IMR-90 (cell line): ENCODE data around the gene IL1R2. TPM values are rescaled to one million over a fixed set of nuclear protein-coding genes. Genes with fewer than 3 reads are reported as not detected.

Source experiments
- ATAC-seq: fragments of 200-7000 bp; cut with Tn5 transposase; 2 replicates; pipeline ENCODE4 v1.9.1; 2020; ENCODE audit warnings: low read depth, mild to moderate bottlenecking, moderate library complexity
- BruUV-seq: library from RNA; stranded (reverse); fragments of 400-500 nt; replicated peaks from 2 replicates; lab custom pipeline; 2021; lab: Mats Ljungman, UMichigan
- CTCF ChIA-PET: fragments of 300-600 bp; formaldehyde crosslinking; extraction: SDS; loops from one replicate; lab custom pipeline; 2021; ENCODE audit warnings: antibody characterized with exemption; lab: Yijun Ruan, JAX
- POLR2A ChIA-PET: fragments of 300-600 bp; sonication (Branson Sonifier 250); formaldehyde crosslinking; loops from one replicate; lab custom pipeline; 2022; ENCODE audit warnings: antibody characterized with exemption; ENCODE audit not compliant: unreplicated experiment; lab: Charles Lee
- DNase-seq: peaks from one replicate; pipeline ENCODE4 v3.0.0; 2013
- H2AFZ ChIP-seq: replicated peaks from 2 replicates; pipeline ENCODE3; 2013; ENCODE audit warnings: low read length, mild to moderate bottlenecking; ENCODE audit not compliant: poor library complexity
- H2AK5ac ChIP-seq: 2 replicates; pipeline ENCODE4 v1.6.1; 2013; ENCODE audit warnings: low read depth, low read length, inconsistent platforms
- H2AK9ac ChIP-seq: replicated peaks from 2 replicates; pipeline ENCODE3; 2013; ENCODE audit warnings: mild to moderate bottlenecking, low read depth, low read length, moderate library complexity; ENCODE audit not compliant: poor library complexity
- H2BK120ac ChIP-seq: 2 replicates; pipeline ENCODE4 v1.6.1; 2013; ENCODE audit warnings: low read depth, low read length, inconsistent platforms
- H2BK15ac ChIP-seq: 3 replicates; pipeline ENCODE4 v1.6.1; 2013; ENCODE audit warnings: low read depth, low read length, inconsistent platforms
- H2BK20ac ChIP-seq: 2 replicates; pipeline ENCODE4 v1.6.1; 2013; ENCODE audit warnings: low read depth, mild to moderate bottlenecking, inconsistent platforms, low read length, moderate library complexity
- H2BK5ac ChIP-seq: 2 replicates; pipeline ENCODE4 v1.6.1; 2013; ENCODE audit warnings: mild to moderate bottlenecking, low read depth, low read length, inconsistent platforms; ENCODE audit not compliant: poor library complexity, severe bottlenecking
- H3K14ac ChIP-seq: replicated peaks from 2 replicates; pipeline ENCODE4 v1.6.1; 2013; ENCODE audit warnings: low read depth, low read length, inconsistent platforms
- H3K18ac ChIP-seq: 2 replicates; pipeline ENCODE4 v1.6.1; 2013; ENCODE audit warnings: low read depth, low read length, control low read depth
- H3K23ac ChIP-seq: 2 replicates; pipeline ENCODE4 v1.6.1; 2013; ENCODE audit warnings: low read depth, low read length, inconsistent platforms
- H3K27ac ChIP-seq: 2 replicates; pipeline ENCODE4 v1.5.1; 2013; ENCODE audit warnings: mild to moderate bottlenecking, control low read depth, low read length; ENCODE audit not compliant: insufficient read depth
- H3K27me3 ChIP-seq: 2 replicates; pipeline ENCODE4 v1.6.1; 2013; ENCODE audit warnings: low read length; ENCODE audit not compliant: control insufficient read depth, insufficient read depth
- H3K36me3 ChIP-seq: 2 replicates; pipeline ENCODE4 v1.6.1; 2013; ENCODE audit warnings: low read length, mixed read lengths; ENCODE audit not compliant: control insufficient read depth, insufficient read depth
- H3K4ac ChIP-seq: 2 replicates; pipeline ENCODE4 v1.6.1; 2013; ENCODE audit warnings: low read depth, low read length, inconsistent platforms
- H3K4me1 ChIP-seq: 2 replicates; pipeline ENCODE4 v1.6.1; 2013; ENCODE audit warnings: low read length, mixed read lengths; ENCODE audit not compliant: control insufficient read depth, insufficient read depth
- H3K4me2 ChIP-seq: 2 replicates; pipeline ENCODE4 v1.6.1; 2013; ENCODE audit warnings: low read depth, mild to moderate bottlenecking, control low read depth, low read length, moderate library complexity
- H3K4me3 ChIP-seq: 2 replicates; pipeline ENCODE4 v1.5.1; 2013; ENCODE audit warnings: low read depth, mild to moderate bottlenecking, control low read depth, low read length, moderate library complexity; ENCODE audit not compliant: insufficient read depth
- H3K56ac ChIP-seq: 2 replicates; pipeline ENCODE4 v1.6.1; 2013; ENCODE audit warnings: low read length, inconsistent platforms; ENCODE audit not compliant: insufficient read depth; ENCODE audit errors: extremely low read depth
- H3K79me1 ChIP-seq, 2 experiments: 2 replicates each; pipeline ENCODE4 v1.6.1; 2013; ENCODE audit warnings: low read length in 2 of 2, inconsistent platforms in 1 of 2, low read depth in 1 of 2
- H3K9ac ChIP-seq: 2 replicates; pipeline ENCODE4 v1.6.1; 2013; ENCODE audit warnings: low read depth, low read length, control low read depth
- H3K9me1 ChIP-seq: 2 replicates; pipeline ENCODE4 v1.6.1; 2013; ENCODE audit warnings: low read length, inconsistent platforms; ENCODE audit not compliant: insufficient read depth
- H3K9me3 ChIP-seq: 2 replicates; pipeline ENCODE4 v1.6.1; 2013; ENCODE audit warnings: low read length; ENCODE audit not compliant: control insufficient read depth, insufficient read depth
- H4K20me1 ChIP-seq: 2 replicates; pipeline ENCODE4 v1.6.1; 2013; ENCODE audit warnings: low read length, inconsistent platforms; ENCODE audit not compliant: insufficient read depth
- H4K5ac ChIP-seq: 2 replicates; pipeline ENCODE4 v1.6.1; 2013; ENCODE audit warnings: mild to moderate bottlenecking, low read depth, low read length, control low read depth
- H4K8ac ChIP-seq, 2 experiments: 2 replicates each; pipeline ENCODE4 v1.6.1; 2013; ENCODE audit warnings: low read depth in 2 of 2, low read length in 2 of 2, control low read depth in 1 of 2, inconsistent platforms in 1 of 2
- H4K91ac ChIP-seq: 2 replicates; pipeline ENCODE4 v1.6.1; 2013; ENCODE audit warnings: low read depth, low read length, inconsistent platforms; ENCODE audit not compliant: insufficient read depth
- CEBPB ChIP-seq: IDR thresholded peaks from 2 replicates; pipeline ENCODE4 v1.6.1; 2012; ENCODE audit warnings: low read depth, low read length, improper control_type of control experiment
- SMC3 ChIP-seq: fragments of 150-350 bp; IDR thresholded peaks from 2 replicates; pipeline ENCODE4 v1.6.1; 2016; ENCODE audit warnings: low read depth, mild to moderate bottlenecking, antibody characterized with exemption, low read length, moderate library complexity
- WGBS, 2 experiments: methylation state at CpG; one replicate each; pipeline versions ENCODE4 v1.1.5 to v1.1.7; 2013; ENCODE audit warnings: missing lambda C conversion rate in 2 of 2; ENCODE audit not compliant: insufficient read length in 1 of 2; ENCODE audit errors: extremely low coverage in 2 of 2; 5-methylcytosine and 5-hydroxymethylcytosine counted together
- dilution Hi-C: fragments of 300-500 bp; cut with HindIII; formaldehyde crosslinking; loops from one replicate; pipeline ENCODE4 v1.14.3; 2018; ENCODE audit warnings: low sequenced_read_pairs; ENCODE audit not compliant: unreplicated experiment
- in situ Hi-C: fragments of 300-500 bp; cut with MboI; formaldehyde crosslinking; loops from 3 replicates; pipeline ENCODE4 v1.14.3; 2019; ENCODE audit warnings: low sequenced_read_pairs, inconsistent platforms, mixed read lengths
- intact Hi-C: fragments of 100-400 bp; cut with micrococcal nuclease; formaldehyde crosslinking; loops from 2 replicates; pipeline ENCODE4 v1.10.0; 2022
- polyA plus RNA-seq, 3 experiments: library from polyadenylated mRNA; depleted of rRNA; stranded (reverse); fragments of >200 nt; gene quantifications; 2 replicates each; pipeline ENCODE4 v1.2.3, GENCODE V29; 2012; ENCODE audit warnings: low replicate concordance in 1 of 3
- total RNA-seq: library from RNA; depleted of rRNA; stranded (reverse); fragments of >200 nt; gene quantifications from 2 replicates; pipeline ENCODE4 v1.2.3, GENCODE V29; 2012

IL1R2 gene
- total and polyA plus RNA-seq, 2 of the 4 experiments (the other 2 are of a cell fraction), result not detected

DNA sequence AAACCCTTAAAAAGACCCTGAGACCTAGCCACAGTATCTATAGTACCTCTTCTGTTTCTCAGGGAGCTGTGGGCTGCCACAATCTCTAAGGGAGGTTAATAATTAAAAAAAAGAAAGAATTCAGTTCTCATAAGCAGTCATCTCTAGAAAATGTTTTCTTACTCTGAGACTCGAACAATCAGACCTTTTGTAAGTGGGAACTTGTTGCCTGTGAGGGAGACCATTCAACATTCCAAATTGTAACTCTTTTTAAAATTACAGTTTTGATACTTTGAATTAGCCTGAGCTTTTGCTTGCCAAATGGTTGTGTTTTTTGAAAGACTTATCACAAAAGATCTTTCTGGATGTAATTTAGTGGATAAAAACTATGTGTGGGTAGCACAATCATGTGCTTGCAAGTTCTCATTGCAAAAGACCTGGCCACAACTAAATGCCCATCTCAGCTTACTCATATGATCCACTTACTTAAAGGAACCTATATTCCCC is 33.3 kb downstream of the IL1R2 start:
- no peak overlapping the region for H3K9ac ChIP-seq
- H3K36me3 ChIP-seq, result no peaks in the 10 kb centered on the region
- no peak overlapping the region for H3K4me3 ChIP-seq
- H4K8ac ChIP-seq, result no peak overlapping the region
- ATAC-seq (no peak), DNase-seq (peak; percentile 49)
- H3K18ac ChIP-seq, result peak overlapping the region; percentile 16; the same call in 1 of the 2 replicates
- H4K91ac ChIP-seq, result no peak overlapping the region
- no peak overlapping the region for H2AK9ac ChIP-seq
- H3K14ac ChIP-seq, result no peak overlapping the region
- no TSS peak for BruUV-seq
- no peak overlapping the region for H2BK20ac ChIP-seq
- ChIA-PET CTCF (interaction anchor here (3.1 kb wide), 1 partner anchor 216 kb away, joined by 17 read pairs; no protein-coding TSS in a partner anchor), POLR2A (no interaction called here)
- in situ Hi-C loops, result loop anchor here (10.0 kb wide), 1 partner anchor 120 kb away; the partner anchor contains the start of gene IL1R1
- no peak overlapping the region for H3K56ac ChIP-seq
- H4K5ac ChIP-seq, result no peak overlapping the region
- no peak overlapping the region for H3K23ac ChIP-seq
- no peaks in the 10 kb centered on the region for H3K27me3 ChIP-seq
- intact Hi-C loops, result no loop called here
- H3K4me1 ChIP-seq, result peaks cover 22% of the 10 kb centered on the region
- no CpG with 5 or more reads among the region's 1 CpG for WGBS, 2 experiments
- H2AK5ac ChIP-seq, result no peak overlapping the region
- H2BK15ac ChIP-seq, result no peak overlapping the region
- H4K20me1 ChIP-seq, result no peaks in the 10 kb centered on the region
- no peaks in the 10 kb centered on the region; a peak in 1 of 4 replicates for H3K79me1 ChIP-seq
- H2AFZ ChIP-seq, result no peak overlapping the region
- H2BK5ac ChIP-seq, result no peak overlapping the region
- peaks cover 15% of the 10 kb centered on the region for H3K9me1 ChIP-seq
- H2BK120ac ChIP-seq, result no peak overlapping the region
- dilution Hi-C loops, result no loop called here
- H3K9me3 ChIP-seq, result no peaks in the 10 kb centered on the region
- H3K4ac ChIP-seq, result no peak overlapping the region
- TF ChIP-seq CEBPB, result peak; percentile 67
- TF ChIP-seq SMC3, result no peak
- no peak overlapping the region for H3K4me2 ChIP-seq
- no peak overlapping the region for H3K27ac ChIP-seq
